Immature natural killer cell (primary cell): ENCODE results near the gene MEF2C. TPM values are rescaled to one million over a fixed set of nuclear protein-coding genes. Genes with fewer than 3 reads are reported as not detected.
"Not testable (repeated sequence)": the region's sequence is repeated elsewhere in the genome, so short reads cannot be mapped to it uniquely, and the experiment has no call there.

Source experiments
- DNase-seq, 3 donors: peaks; one replicate each; pipeline ENCODE4 v3.0.0; 2022; ENCODE audit warnings: mixed read lengths in 1 of 3
- H3K27ac Mint-ChIP-seq, 6 donors: one replicate each; pipeline ENCODE4 v1.8.0; 2020; ENCODE audit warnings: mixed read lengths in 6 of 6, mild to moderate bottlenecking in 5 of 6, inconsistent platforms in 4 of 6, moderate library complexity in 3 of 6
- H3K27me3 Mint-ChIP-seq, 3 donors: one replicate each; pipeline ENCODE4 v1.8.0; 2020 to 2021; ENCODE audit warnings: low read depth in 3 of 3, mild to moderate bottlenecking in 3 of 3, mixed read lengths in 3 of 3, moderate library complexity in 3 of 3, inconsistent platforms in 1 of 3
- H3K36me3 Mint-ChIP-seq, 3 donors: one replicate each; pipeline ENCODE4 v1.8.0; 2020; ENCODE audit warnings: mixed read lengths in 3 of 3, inconsistent platforms in 2 of 3, mild to moderate bottlenecking in 2 of 3
- H3K4me1 Mint-ChIP-seq, 2 donors: one replicate each; pipeline ENCODE4 v1.8.0; 2020; ENCODE audit warnings: inconsistent platforms in 2 of 2, mild to moderate bottlenecking in 2 of 2, mixed read lengths in 2 of 2, moderate library complexity in 1 of 2
- H3K4me3 Mint-ChIP-seq, 5 donors: one replicate each; pipeline ENCODE4 v1.8.0; 2020; ENCODE audit warnings: mild to moderate bottlenecking in 5 of 5, mixed read lengths in 5 of 5, inconsistent platforms in 3 of 5, moderate library complexity in 3 of 5
- H3K9me3 Mint-ChIP-seq, 6 donors: one replicate each; pipeline ENCODE4 v1.8.0; 2020; ENCODE audit warnings: mild to moderate bottlenecking in 6 of 6, mixed read lengths in 6 of 6, inconsistent platforms in 4 of 6, moderate library complexity in 3 of 6
- polyA plus RNA-seq, 3 donors: library from polyadenylated mRNA; unstranded; fragments of 300-500 nt; fragmentation: Illumina TruSeq; gene quantifications; one replicate each; pipeline ENCODE4 v1.2.3, GENCODE V29; 2021

MEF2C gene
- polyA plus RNA-seq, 3 donors from 2014 or later, result 2.1 to 9.6 (median 8.4) TPM

- Mint-ChIP-seq H3K4me3 (no peak overlapping the region), H3K27me3 (peaks cover 0 to 3% (median 0%) of the 10 kb centered on the region in 3 donors), H3K4me1 (no peaks in the 10 kb centered on the region), H3K27ac (no peak overlapping the region), H3K36me3 (peaks cover 0 to 17% (median 5%) of the 10 kb centered on the region in 3 donors), H3K9me3 (no peaks in the 10 kb centered on the region)
- DNase-seq, result no peak
Measured at GRCh38 chr5:88808153-88808552, 74.8 kb downstream of the MEF2C start.

- Mint-ChIP-seq H3K4me1 (no peaks in the 10 kb centered on the region), H3K9me3 (no peaks in the 10 kb centered on the region), H3K4me3 (no peak overlapping the region), H3K27ac (no peak overlapping the region), H3K27me3 (peaks cover 0 to 3% (median 2%) of the 10 kb centered on the region in 3 donors), H3K36me3 (peaks cover 0 to 22% (median 5%) of the 10 kb centered on the region in 3 donors)
- DNase-seq, result no peak
Measured at GRCh38 chr5:88807327-88807726, 75.7 kb downstream of the MEF2C start.

GRCh38 chr5:88806338-88806737 is 76.6 kb downstream of the MEF2C start:
- no peak for DNase-seq
- H3K27me3 Mint-ChIP-seq, result peaks cover 0 to 3% (median 2%) of the 10 kb centered on the region in 3 donors
- H3K36me3 Mint-ChIP-seq, result peaks cover 0 to 26% (median 5%) of the 10 kb centered on the region in 3 donors
- H3K27ac Mint-ChIP-seq, result no peak overlapping the region
- H3K4me3 Mint-ChIP-seq, result no peak overlapping the region
- H3K4me1 Mint-ChIP-seq, result no peaks in the 10 kb centered on the region
- no peaks in the 10 kb centered on the region for H3K9me3 Mint-ChIP-seq

GRCh38 chr5:88805151-88805784 is 77.7 kb downstream of the MEF2C start:
- Mint-ChIP-seq H3K27ac (no peak overlapping the region), H3K9me3 (no peaks in the 10 kb centered on the region), H3K4me3 (no peak overlapping the region), H3K36me3 (peaks cover 0 to 26% (median 5%) of the 10 kb centered on the region in 3 donors), H3K27me3 (peaks cover 0 to 2% (median 0%) of the 10 kb centered on the region in 3 donors), H3K4me1 (no peaks in the 10 kb centered on the region)
- DNase-seq, result no peak

GRCh38 chr5:88804444-88804843 is 78.5 kb downstream of the MEF2C start:
- Mint-ChIP-seq H3K27ac (no peak overlapping the region), H3K4me1 (no peaks in the 10 kb centered on the region), H3K4me3 (no peak overlapping the region), H3K36me3 (peaks cover 0 to 26% (median 5%) of the 10 kb centered on the region in 3 donors), H3K9me3 (no peaks in the 10 kb centered on the region), H3K27me3 (peaks cover 0 to 2% (median 0%) of the 10 kb centered on the region in 3 donors)
- no peak for DNase-seq

- no peaks in the 10 kb centered on the region for H3K4me1 Mint-ChIP-seq
- H3K27ac Mint-ChIP-seq, result no peak overlapping the region
- no peak overlapping the region for H3K4me3 Mint-ChIP-seq
Measured at GRCh38 chr5:88803309-88803708, 79.7 kb downstream of the MEF2C start.

GRCh38 chr5:88799938-88800535 is 82.9 kb downstream of the MEF2C start:
- Mint-ChIP-seq H3K27ac (no peak overlapping the region), H3K4me1 (no peaks in the 10 kb centered on the region), H3K4me3 (no peak overlapping the region), H3K36me3 (peaks cover 0 to 25% (median 5%) of the 10 kb centered on the region in 3 donors), H3K9me3 (peaks cover 0 to 2% (median 0%) of the 10 kb centered on the region in 6 donors), H3K27me3 (peaks cover 0 to 2% (median 2%) of the 10 kb centered on the region in 3 donors)
- DNase-seq, result no peak

More at GRCh38 chr5:88803309-88803708, 79.7 kb downstream of the MEF2C start:
- Mint-ChIP-seq H3K27me3 (peaks cover 0 to 2% (median 0%) of the 10 kb centered on the region in 3 donors), H3K36me3 (peaks cover 0 to 28% (median 5%) of the 10 kb centered on the region in 3 donors), H3K9me3 (peaks cover 0 to under 1% (median 0%) of the 10 kb centered on the region in 6 donors)
- DNase-seq, result no peak

GRCh38 chr5:88798933-88799332 is 84.1 kb downstream of the MEF2C start:
- not testable (repeated sequence) for H3K27ac Mint-ChIP-seq, H3K27me3 Mint-ChIP-seq, H3K4me3 Mint-ChIP-seq, DNase-seq, H3K9me3 Mint-ChIP-seq, H3K4me1 Mint-ChIP-seq
- H3K36me3 Mint-ChIP-seq, result peaks cover 0 to 17% (median 0%) of the 10 kb centered on the region in 3 donors

GRCh38 chr5:88793797-88794196 is 89.2 kb downstream of the MEF2C start:
- H3K9me3 Mint-ChIP-seq, H3K36me3 Mint-ChIP-seq, H3K27ac Mint-ChIP-seq, H3K27me3 Mint-ChIP-seq, H3K4me3 Mint-ChIP-seq, DNase-seq, H3K4me1 Mint-ChIP-seq: not testable (repeated sequence)

GRCh38 chr5:88792144-88792840 is 90.7 kb downstream of the MEF2C start:
- H3K9me3 Mint-ChIP-seq, result no peaks in the 10 kb centered on the region
- peaks cover 0 to 4% (median 0%) of the 10 kb centered on the region in 3 donors for H3K27me3 Mint-ChIP-seq
- no peak for DNase-seq
- no peak overlapping the region for H3K4me3 Mint-ChIP-seq
- no peaks in the 10 kb centered on the region for H3K36me3 Mint-ChIP-seq
- no peak overlapping the region for H3K27ac Mint-ChIP-seq
- H3K4me1 Mint-ChIP-seq, result no peaks in the 10 kb centered on the region

GRCh38 chr5:88787856-88788255 is 95.1 kb downstream of the MEF2C start:
- H3K27ac Mint-ChIP-seq, result no peak overlapping the region
- H3K9me3 Mint-ChIP-seq, result no peaks in the 10 kb centered on the region
- H3K4me3 Mint-ChIP-seq, result no peak overlapping the region
- peaks cover 0 to 4% (median 3%) of the 10 kb centered on the region in 3 donors for H3K27me3 Mint-ChIP-seq
- no peaks in the 10 kb centered on the region for H3K36me3 Mint-ChIP-seq
- DNase-seq, result no peak
- peaks cover 13 to 17% of the 10 kb centered on the region in 2 donors for H3K4me1 Mint-ChIP-seq

- Mint-ChIP-seq H3K27ac (no peak overlapping the region), H3K4me1 (peaks cover 13 to 17% of the 10 kb centered on the region in 2 donors)
Measured at GRCh38 chr5:88786789-88787188, 96.2 kb downstream of the MEF2C start.

GRCh38 chr5:88785746-88786565 is 97.0 kb downstream of the MEF2C start:
- DNase-seq, result no peak
- Mint-ChIP-seq H3K27me3 (peaks cover 0 to 4% (median 3%) of the 10 kb centered on the region in 3 donors), H3K4me3 (peak overlapping the region in 1 of 5 donors; percentile 69), H3K27ac (peak overlapping the region in 3 of 6 donors; percentile 23 to 69 (median 52)), H3K9me3 (no peaks in the 10 kb centered on the region), H3K4me1 (peaks cover 13 to 17% of the 10 kb centered on the region in 2 donors), H3K36me3 (no peaks in the 10 kb centered on the region)

More at GRCh38 chr5:88786789-88787188, 96.2 kb downstream of the MEF2C start:
- no peak for DNase-seq
- Mint-ChIP-seq H3K9me3 (no peaks in the 10 kb centered on the region), H3K36me3 (no peaks in the 10 kb centered on the region), H3K27me3 (peaks cover 0 to 4% (median 3%) of the 10 kb centered on the region in 3 donors), H3K4me3 (no peak overlapping the region)
